CD4-positive, alpha-beta T cell (primary cell): ENCODE results near the gene HECTD3. TPM values are rescaled to one million over a fixed set of nuclear protein-coding genes. Genes with fewer than 3 reads are reported as not detected.

Experiments used
- ATAC-seq: fragments of 200-7000 bp; cut with Tn5 transposase; one replicate; pipeline ENCODE4 v1.10.0; 2022; ENCODE audit warnings: mild to moderate bottlenecking; ENCODE audit not compliant: poor library complexity
- CTCF ChIA-PET: fragments of 350-600 bp; sonication (Branson Sonifier 250); formaldehyde crosslinking; loops from one replicate; lab custom pipeline; 2021; ENCODE audit warnings: antibody characterized with exemption, inconsistent platforms; lab: Charles Lee
- POLR2A ChIA-PET: fragments of 350-600 bp; sonication (Branson Sonifier 250); formaldehyde crosslinking; loops from one replicate; lab custom pipeline; 2021; ENCODE audit warnings: antibody characterized with exemption, inconsistent platforms; lab: Charles Lee
- DNase-seq, 14 experiments: peaks; one replicate each; pipeline ENCODE4 v3.0.0-alpha.2; 2013 to 2020; ENCODE audit warnings: mixed read lengths in 2 of 14
- H3K27ac ChIP-seq, 2 donors: one replicate each; pipeline versions ENCODE4 v1.5.1 to v1.7.0; 2013; ENCODE audit warnings: low read length in 2 of 2, low read depth in 1 of 2, mild to moderate bottlenecking in 1 of 2
- H3K27me3 ChIP-seq, 2 experiments: 1 replicate in 1 of 2; 2 replicates in 1 of 2; pipeline versions ENCODE4 v1.6.1 to v1.7.0; 2013; ENCODE audit warnings: low read length in 2 of 2, control low read depth in 1 of 2, mild to moderate bottlenecking in 1 of 2, moderate library complexity in 1 of 2; ENCODE audit not compliant: insufficient read depth in 2 of 2, control insufficient read depth in 1 of 2
- H3K36me3 ChIP-seq: one replicate; pipeline ENCODE4 v1.6.1; 2013; ENCODE audit warnings: low read length, control low read depth; ENCODE audit not compliant: insufficient read depth
- H3K4me1 ChIP-seq: one replicate; pipeline ENCODE4 v1.6.1; 2013; ENCODE audit warnings: low read length, control low read depth; ENCODE audit not compliant: insufficient read depth
- H3K4me3 ChIP-seq: one replicate; pipeline ENCODE4 v1.5.1; 2013; ENCODE audit warnings: mild to moderate bottlenecking, low read length, moderate library complexity
- H3K9me3 ChIP-seq, 2 experiments: 1 replicate in 1 of 2; 2 replicates in 1 of 2; pipeline versions ENCODE4 v1.6.1 to v1.7.0; 2013; ENCODE audit warnings: low read length in 2 of 2, mild to moderate bottlenecking in 2 of 2, control low read depth in 1 of 2, moderate library complexity in 1 of 2; ENCODE audit not compliant: control insufficient read depth in 1 of 2, insufficient read depth in 1 of 2
- H3K27ac Mint-ChIP-seq: one replicate; pipeline ENCODE4 v1.8.0; 2020; ENCODE audit warnings: mixed read lengths
- H3K27me3 Mint-ChIP-seq: one replicate; pipeline ENCODE4 v1.8.0; 2021; ENCODE audit warnings: mixed read lengths
- H3K36me3 Mint-ChIP-seq: one replicate; pipeline ENCODE4 v1.8.0; 2021; ENCODE audit warnings: low read depth, mixed read lengths
- H3K4me1 Mint-ChIP-seq: one replicate; pipeline ENCODE4 v1.8.0; 2021; ENCODE audit warnings: low read depth, mixed read lengths
- H3K4me3 Mint-ChIP-seq: one replicate; pipeline ENCODE4 v1.8.0; 2020; ENCODE audit warnings: mild to moderate bottlenecking, mixed read lengths
- H3K9me3 Mint-ChIP-seq: one replicate; pipeline ENCODE4 v1.8.0; 2020; ENCODE audit warnings: mixed read lengths
- intact Hi-C, 2 experiments: fragments of 100-400 bp; cut with DNase I in 1 of 2; cut with micrococcal nuclease in 1 of 2; formaldehyde crosslinking; loops; one replicate each; pipeline versions ENCODE4 v1.15.1 to v1.9.0; 2023 to 2025; cut with DNase I, micrococcal nuclease
- total RNA-seq, 174 experiments: library from RNA in 2 of 174; stranded (reverse) in 2 of 174; gene quantifications; one replicate each; pipeline ENCODE4 v1.2.3 and lab custom pipeline; 2021 to 2026
- TF ChIP-seq, protein P1 (sequence below): fragments of 200-600 bp; IDR thresholded peaks from one replicate; pipeline ENCODE4 v1.8.0; 2022; ENCODE audit warnings: antibody characterized with exemption, mild to moderate bottlenecking

Gene HECTD3
- total RNA-seq, 2 experiments from 2014 or later = 31.5 to 33.7 TPM

DNA sequence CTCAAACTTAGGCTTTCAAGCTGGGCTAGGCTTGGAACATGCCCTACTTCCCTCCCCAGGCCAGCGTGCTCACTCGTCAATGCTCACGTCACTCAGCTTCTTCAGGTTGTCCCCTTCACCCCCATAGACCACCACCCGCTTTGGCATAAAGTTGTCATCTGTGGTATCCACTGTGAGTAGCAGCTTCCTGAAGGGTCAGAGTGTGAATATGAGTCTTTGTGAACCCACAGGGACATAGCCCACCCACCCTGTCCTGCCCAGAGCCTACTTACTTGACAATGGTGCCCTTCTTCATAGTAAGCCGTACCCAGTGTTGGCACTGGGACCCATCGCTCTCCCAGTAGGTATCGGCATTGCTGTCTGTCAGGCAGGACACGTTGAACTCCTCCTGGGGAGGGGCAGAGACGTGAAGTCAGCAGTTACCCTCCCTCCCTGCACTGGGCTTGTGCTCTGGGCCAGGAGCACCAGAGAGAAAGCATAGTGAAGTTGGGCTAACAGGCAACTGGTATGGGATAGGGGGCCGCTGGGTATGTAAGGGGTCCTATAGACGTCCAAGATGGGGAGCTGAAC, 1.7 kb downstream of the HECTD3 start:
- H3K36me3 Mint-ChIP-seq = peaks cover 75% of the 10 kb centered on the region

GRCh38 chr1:45008516-45008915, 2.6 kb downstream of the HECTD3 start:
- H3K4me1 Mint-ChIP-seq = peaks cover 45% of the 10 kb centered on the region
- H3K9me3 Mint-ChIP-seq = no peaks in the 10 kb centered on the region
- no peaks in the 10 kb centered on the region for H3K27me3 ChIP-seq
- intact Hi-C loops = loop anchor here in 1 of 2 experiments (2.0 kb wide), 1 partner anchor 232 kb away; no protein-coding TSS in a partner anchor
- H3K4me3 Mint-ChIP-seq = peak overlapping the region; percentile 60
- ATAC-seq (no peak), DNase-seq (no peak)
- ChIA-PET CTCF (no interaction called here), POLR2A (interaction anchor here (1.4 to 3.9 kb wide), 2 partner anchors 200 to 233 kb away, joined by 3 to 34 read pairs; partner anchors contain the start of genes BTBD19, DYNLT4 and RPS8)
- no peak overlapping the region for H3K27ac ChIP-seq
- H3K36me3 ChIP-seq = peaks cover 59% of the 10 kb centered on the region
- H3K4me1 ChIP-seq = peaks cover 50% of the 10 kb centered on the region
- no peaks in the 10 kb centered on the region for H3K9me3 ChIP-seq
- no peak overlapping the region for H3K4me3 ChIP-seq
- TF ChIP-seq, protein P1, sequence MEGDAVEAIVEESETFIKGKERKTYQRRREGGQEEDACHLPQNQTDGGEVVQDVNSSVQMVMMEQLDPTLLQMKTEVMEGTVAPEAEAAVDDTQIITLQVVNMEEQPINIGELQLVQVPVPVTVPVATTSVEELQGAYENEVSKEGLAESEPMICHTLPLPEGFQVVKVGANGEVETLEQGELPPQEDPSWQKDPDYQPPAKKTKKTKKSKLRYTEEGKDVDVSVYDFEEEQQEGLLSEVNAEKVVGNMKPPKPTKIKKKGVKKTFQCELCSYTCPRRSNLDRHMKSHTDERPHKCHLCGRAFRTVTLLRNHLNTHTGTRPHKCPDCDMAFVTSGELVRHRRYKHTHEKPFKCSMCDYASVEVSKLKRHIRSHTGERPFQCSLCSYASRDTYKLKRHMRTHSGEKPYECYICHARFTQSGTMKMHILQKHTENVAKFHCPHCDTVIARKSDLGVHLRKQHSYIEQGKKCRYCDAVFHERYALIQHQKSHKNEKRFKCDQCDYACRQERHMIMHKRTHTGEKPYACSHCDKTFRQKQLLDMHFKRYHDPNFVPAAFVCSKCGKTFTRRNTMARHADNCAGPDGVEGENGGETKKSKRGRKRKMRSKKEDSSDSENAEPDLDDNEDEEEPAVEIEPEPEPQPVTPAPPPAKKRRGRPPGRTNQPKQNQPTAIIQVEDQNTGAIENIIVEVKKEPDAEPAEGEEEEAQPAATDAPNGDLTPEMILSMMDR = no peak
- peak overlapping the region; percentile 76 for H3K27ac Mint-ChIP-seq
- H3K27me3 Mint-ChIP-seq = no peaks in the 10 kb centered on the region
- H3K36me3 Mint-ChIP-seq = peaks cover 81% of the 10 kb centered on the region

More for the DNA sequence above, 1.7 kb downstream of the HECTD3 start:
- Mint-ChIP-seq H3K4me1 (peaks cover 53% of the 10 kb centered on the region), H3K27ac (peak overlapping the region; percentile 76), H3K4me3 (peak overlapping the region; percentile 91), H3K27me3 (no peaks in the 10 kb centered on the region), H3K9me3 (no peaks in the 10 kb centered on the region)
- no peak for ATAC-seq
- TF ChIP-seq, protein P1 = no peak
- intact Hi-C loops = loop anchor here in 1 of 2 experiments (2.0 kb wide), 1 partner anchor 233 kb away; no protein-coding TSS in a partner anchor
- Histone ChIP-seq H3K27ac (no peak overlapping the region), H3K9me3 (no peaks in the 10 kb centered on the region), H3K36me3 (peaks cover 57% of the 10 kb centered on the region), H3K27me3 (no peaks in the 10 kb centered on the region), H3K4me3 (peak overlapping the region; percentile 84), H3K4me1 (peaks cover 59% of the 10 kb centered on the region)
- ChIA-PET CTCF (no interaction called here), POLR2A (interaction anchor here (1.4 to 6.9 kb wide), 5 partner anchors 201 to 574 kb away, joined by 3 to 141 read pairs (median 34); partner anchors contain the start of genes BTBD19, DYNLT4, NASP and PLK3)
- DNase-seq = no peak

DNA sequence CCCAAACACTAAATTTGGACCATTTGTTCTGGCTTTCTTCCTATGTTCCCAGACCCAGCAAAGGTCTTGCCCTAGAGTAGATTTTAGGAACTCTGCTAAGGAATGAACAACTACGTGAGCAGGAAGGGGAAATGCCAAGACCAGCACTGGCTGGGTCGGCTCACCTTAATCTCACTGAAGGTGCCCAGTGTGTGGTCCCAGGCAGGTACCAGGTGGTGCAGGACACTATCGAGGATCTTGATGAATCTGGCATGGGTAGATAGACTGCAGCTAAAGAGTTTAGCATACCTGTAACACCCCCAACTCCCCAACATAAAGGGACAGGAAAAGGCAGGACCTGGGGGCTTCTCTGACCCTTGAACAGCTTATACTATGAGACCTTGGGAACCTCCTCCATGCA, 3.0 kb downstream of the HECTD3 start:
- POLR2A ChIA-PET = interaction anchor here (1.4 kb wide), 1 partner anchor 233 kb away, joined by 3 read pairs; the partner anchor contains the start of gene RPS8
- intact Hi-C loops = loop anchor here in 1 of 2 experiments (2.0 kb wide), 1 partner anchor 231 kb away; no protein-coding TSS in a partner anchor
- Histone ChIP-seq H3K27me3 (no peaks in the 10 kb centered on the region), H3K4me3 (no peak overlapping the region), H3K27ac (no peak overlapping the region), H3K36me3 (peaks cover 63% of the 10 kb centered on the region), H3K4me1 (peaks cover 46% of the 10 kb centered on the region), H3K9me3 (no peaks in the 10 kb centered on the region)
- CTCF ChIA-PET = no interaction called here
- Mint-ChIP-seq H3K36me3 (peaks cover 85% of the 10 kb centered on the region), H3K27ac (peak overlapping the region; percentile 76), H3K4me3 (peak overlapping the region; percentile 60), H3K4me1 (peaks cover 42% of the 10 kb centered on the region), H3K9me3 (no peaks in the 10 kb centered on the region), H3K27me3 (no peaks in the 10 kb centered on the region)
- ATAC-seq (no peak), DNase-seq (no peak)
- TF ChIP-seq, protein P1 = no peak
